GM12878 (cell line): ENCODE measurements around the gene GON7. TPM values are rescaled to one million over a fixed set of nuclear protein-coding genes. Genes with fewer than 3 reads are reported as not detected.

Experiments
- ATAC-seq: fragments of 200-7000 bp; cut with Tn5 transposase; 3 replicates; pipeline ENCODE4 v1.9.1; 2020; ENCODE audit warnings: mild to moderate bottlenecking, moderate library complexity
- BruUV-seq: library from RNA; stranded (reverse); fragments of 400-500 nt; replicated peaks from 2 replicates; lab custom pipeline; 2021; lab: Mats Ljungman, UMichigan
- CTCF ChIA-PET: fragments of 300-600 bp; sonication (Branson Sonifier 250); formaldehyde crosslinking; extraction: SDS; loops from one replicate; lab custom pipeline; 2021; ENCODE audit warnings: inconsistent platforms; lab: Yijun Ruan, JAX
- POLR2A ChIA-PET: fragments of 350-600 bp; formaldehyde crosslinking; extraction: SDS; loops from one replicate; lab custom pipeline; 2021; ENCODE audit warnings: inconsistent platforms; lab: Charles Lee
- RAD21 ChIA-PET: fragments of 300-600 bp; sonication (Branson Sonifier 250); formaldehyde crosslinking; loops from one replicate; lab custom pipeline; 2023; ENCODE audit warnings: antibody characterized with exemption; ENCODE audit not compliant: unreplicated experiment; lab: Charles Lee
- SMC1A ChIA-PET: fragments of 300-600 bp; sonication (Branson Sonifier 250); formaldehyde crosslinking; loops from one replicate; lab custom pipeline; 2023; ENCODE audit not compliant: unreplicated experiment, uncharacterized antibody; lab: Charles Lee
- DNase-seq: peaks from one replicate; pipeline ENCODE4 v3.0.0-alpha.2; 2011; ENCODE audit warnings: low read depth, low spot score
- FAIRE-seq: peaks from 3 replicates; lab custom pipeline; 2011; peaks lifted over from hg19 to GRCh38; lab: Jason Lieb, UNC
- H2AFZ ChIP-seq: 2 replicates; pipeline ENCODE4 v1.6.0; 2011; ENCODE audit warnings: low read depth, low read length, control low read depth; ENCODE audit not compliant: control insufficient read depth
- H3K27ac ChIP-seq: 2 replicates; pipeline ENCODE4 v1.5.1; 2011; ENCODE audit warnings: control low read depth; ENCODE audit not compliant: control insufficient read depth, insufficient read depth
- H3K27me3 ChIP-seq, 2 experiments: replicated peaks in 1 of 2; 2 replicates each; pipeline versions ENCODE4 v1.6.0 to v1.6.1; 2011; ENCODE audit warnings: low read length in 1 of 2; ENCODE audit not compliant: control insufficient read depth in 2 of 2, insufficient read depth in 2 of 2
- H3K36me3 ChIP-seq, 2 experiments: 2 replicates each; pipeline ENCODE4 v1.5.1; 2011; ENCODE audit warnings: low read length in 1 of 2; ENCODE audit not compliant: control insufficient read depth in 2 of 2, insufficient read depth in 2 of 2
- H3K4me1 ChIP-seq: 2 replicates; pipeline ENCODE4 v1.6.1; 2011; ENCODE audit warnings: mild to moderate bottlenecking, low read length, moderate library complexity, mixed read lengths; ENCODE audit not compliant: control insufficient read depth, insufficient read depth
- H3K4me2 ChIP-seq: 2 replicates; pipeline ENCODE4 v1.6.0; 2011; ENCODE audit warnings: control low read depth; ENCODE audit not compliant: control insufficient read depth, insufficient read depth
- H3K4me3 ChIP-seq: fragments of 200-600 bp; sonication (generic); 2 replicates; pipeline ENCODE4 v1.5.1; 2016
- H3K79me2 ChIP-seq: 2 replicates; pipeline ENCODE4 v1.6.0; 2011; ENCODE audit warnings: low read length; ENCODE audit not compliant: control insufficient read depth, insufficient read depth
- H3K9ac ChIP-seq: 2 replicates; pipeline ENCODE4 v1.8.0; 2011; ENCODE audit warnings: low read length, control low read depth, mixed read lengths; ENCODE audit not compliant: control insufficient read depth, insufficient read depth
- H3K9me3 ChIP-seq: replicated peaks from 3 replicates; pipeline ENCODE4 v1.5.1; 2011; ENCODE audit warnings: mild to moderate bottlenecking, low read length; ENCODE audit not compliant: control insufficient read depth, insufficient read depth
- H4K20me1 ChIP-seq: 2 replicates; pipeline ENCODE4 v1.6.0; 2011; ENCODE audit not compliant: control insufficient read depth, insufficient read depth
- MXI1 ChIP-seq: fragments of 150-350 bp; IDR thresholded peaks from 2 replicates; pipeline ENCODE4 v1.6.1; 2011; ENCODE audit warnings: low read depth, mild to moderate bottlenecking, inconsistent platforms, low read length, improper control_type of control experiment
- USF1 ChIP-seq: IDR thresholded peaks from 2 replicates; pipeline ENCODE4 v1.6.1; 2011; ENCODE audit warnings: borderline replicate concordance, low read depth, mild to moderate bottlenecking, moderate library complexity, mixed read lengths, low read length; ENCODE audit not compliant: insufficient read depth; ENCODE audit errors: extremely low read length
- ZNF217 ChIP-seq: fragments of 450-650 bp; IDR thresholded peaks from 2 replicates; pipeline ENCODE4 v1.6.1; 2017; ENCODE audit warnings: antibody characterized with exemption, mild to moderate bottlenecking
- WGBS: methylation state at CpG from one replicate; pipeline ENCODE4 v1.1.6; 2016; ENCODE audit warnings: low lambda C conversion rate; ENCODE audit not compliant: insufficient replicate concordance, insufficient coverage; ENCODE audit errors: missing lambda C conversion rate; 5-methylcytosine and 5-hydroxymethylcytosine counted together
- in situ Hi-C: fragments of 300-500 bp; cut with MboI; formaldehyde crosslinking; loops from 9 replicates; pipeline ENCODE4 v1.14.3; 2018; ENCODE audit warnings: mixed read lengths
- intact Hi-C: fragments of 100-400 bp; cut with micrococcal nuclease; formaldehyde crosslinking; loops from one replicate; pipeline ENCODE4 v1.14.2; 2022; ENCODE audit not compliant: unreplicated experiment
- polyA plus RNA-seq, 11 experiments: library from polyadenylated mRNA; depleted of rRNA in 4 of 11; unstranded in 6 of 11; stranded (reverse) in 5 of 11; fragments of >200 nt; fragmentation: Nextera tagmentation in 4 of 11; fragmentation: Illumina TruSeq in 1 of 11; extraction: Ambion mirVana in 4 of 11; extraction: Trizol in 1 of 11; gene quantifications; 1 replicate in 1 of 11; 2 replicates in 10 of 11; pipeline versions ENCODE4 v1.2.1 to v1.2.3, GENCODE V29; 2011 to 2016; ENCODE audit warnings: inconsistent platforms in 2 of 11, missing spikeins in 2 of 11, low read depth in 1 of 11
- total RNA-seq, 4 experiments: library from RNA; depleted of rRNA in 3 of 4; stranded (reverse); fragments of >200 nt in 3 of 4; fragmentation: Illumina TruSeq in 1 of 4; extraction: Trizol in 1 of 4; gene quantifications; 2 replicates each; pipeline versions ENCODE4 v1.2.1 to v1.2.3, GENCODE V29; 2013 to 2021

The GON7 gene
- total and polyA plus RNA-seq, 10 of the 15 experiments (the other 5 are each of a cell fraction or from before 2014, with no cell fraction given) = 21.6 to 59.0 (median 33.0) TPM

GRCh38 chr14:93231129-93231979 lies 24.5 kb upstream of the GON7 start:
- no TSS peak for BruUV-seq
- peaks cover 4 to 8% of the 10 kb centered on the region in 2 experiments; a peak in 2 of 4 replicates for H3K36me3 ChIP-seq
- FAIRE-seq (no peak), ATAC-seq (no peak)
- H3K4me1 ChIP-seq = no peaks in the 10 kb centered on the region; the same call in 1 of the 2 replicates
- intact Hi-C loops = no loop called here
- H2AFZ ChIP-seq = peak overlapping the region; percentile 6; the same call in 1 of the 2 replicates
- H4K20me1 ChIP-seq = no peaks in the 10 kb centered on the region
- no peaks in the 10 kb centered on the region for H3K79me2 ChIP-seq
- no peak overlapping the region; the same call in 1 of the 2 replicates for H3K4me3 ChIP-seq
- H3K9me3 ChIP-seq = no peaks in the 10 kb centered on the region
- ChIA-PET POLR2A (interaction anchor here (1.4 kb wide), 1 partner anchor 308 kb away, joined by 3 read pairs; no protein-coding TSS in a partner anchor), CTCF (interaction anchor here (1.1 to 2.3 kb wide), 3 partner anchors 303 to 391 kb away, joined by 3 to 6 read pairs (median 4); no protein-coding TSS in a partner anchor), RAD21 (interaction anchor here (1.1 to 1.3 kb wide), 2 partner anchors 67 to 118 kb away, joined by 3 read pairs; no protein-coding TSS in a partner anchor)
- 24% methylated on average over 35 of the region's 39 CpGs for WGBS
- TF ChIP-seq USF1 (peak; percentile 31), MXI1 (no peak), ZNF217 (no peak)
- TF ChIP-seq, all 136 proteins: peak for 1
- SMC1A ChIA-PET = interaction anchor here (1.0 to 2.2 kb wide), 3 partner anchors 245 to 388 kb away, joined by 3 to 7 read pairs (median 3); no protein-coding TSS in a partner anchor
- Histone ChIP-seq H3K9ac (no peak overlapping the region), H3K27me3 (no peaks in the 10 kb centered on the region), H3K27ac (no peak overlapping the region), H3K4me2 (peak overlapping the region; percentile 21)
- DNase-seq = no peak
- in situ Hi-C loops = loop anchor here (25.0 kb wide), 1 partner anchor 306 kb away; no protein-coding TSS in a partner anchor
